IPS-NIHi7 (cell line): Measurements from ENCODE around the gene SCD5.
A peak's percentile ranks its signal among the peaks of the same experiment; 100 is the strongest.

ENCODE experiments used
- DNase-seq: peaks from one replicate; pipeline ENCODE4 v3.0.0; 2012; ENCODE audit warnings: mixed read lengths; ENCODE audit errors: extremely low spot score

Gene SCD5

GRCh38 chr4:82630079-82630478 is 168.5 kb downstream of the SCD5 start:
- DNase-seq, result no peak

DNA sequence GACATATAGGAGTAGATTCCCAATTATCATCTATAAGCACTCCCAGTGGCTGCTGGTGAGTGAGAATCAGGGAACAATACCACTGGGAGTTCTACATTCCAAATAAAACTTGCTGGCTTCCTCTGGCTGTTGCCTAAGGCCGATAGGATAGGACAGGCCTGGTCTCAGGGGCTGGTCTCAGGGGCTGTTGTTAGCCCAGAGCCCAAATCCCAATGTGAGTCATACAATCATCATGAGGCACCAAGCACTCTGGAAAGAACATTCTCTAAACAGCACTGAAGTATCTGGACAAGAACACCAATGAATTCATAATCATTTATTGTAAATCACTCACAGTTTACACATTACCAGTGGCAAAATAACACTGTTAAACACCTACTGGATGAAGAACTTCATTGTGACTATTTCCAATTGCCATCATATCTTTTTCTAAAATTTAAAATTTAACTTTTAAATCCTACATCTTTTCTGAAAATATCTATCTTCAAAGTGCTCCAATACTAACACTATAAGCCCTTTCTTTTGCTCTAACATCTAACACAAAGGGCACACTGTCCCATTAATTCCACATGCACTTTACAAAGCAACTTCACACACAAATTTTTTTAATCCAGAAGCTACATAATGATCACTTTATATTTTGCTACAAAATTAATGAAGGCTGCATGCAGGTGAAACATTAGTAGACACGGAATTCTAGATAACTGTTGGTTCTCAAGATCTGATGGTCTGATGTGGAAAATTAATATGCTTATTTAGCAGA is 169.2 kb downstream of the SCD5 start:
- peak; percentile 26 for DNase-seq

GRCh38 chr4:82626251-82626868 is 172.2 kb downstream of the SCD5 start:
- DNase-seq, result no peak

GRCh38 chr4:82624819-82625218 is 173.8 kb downstream of the SCD5 start:
- DNase-seq, result no peak

DNA sequence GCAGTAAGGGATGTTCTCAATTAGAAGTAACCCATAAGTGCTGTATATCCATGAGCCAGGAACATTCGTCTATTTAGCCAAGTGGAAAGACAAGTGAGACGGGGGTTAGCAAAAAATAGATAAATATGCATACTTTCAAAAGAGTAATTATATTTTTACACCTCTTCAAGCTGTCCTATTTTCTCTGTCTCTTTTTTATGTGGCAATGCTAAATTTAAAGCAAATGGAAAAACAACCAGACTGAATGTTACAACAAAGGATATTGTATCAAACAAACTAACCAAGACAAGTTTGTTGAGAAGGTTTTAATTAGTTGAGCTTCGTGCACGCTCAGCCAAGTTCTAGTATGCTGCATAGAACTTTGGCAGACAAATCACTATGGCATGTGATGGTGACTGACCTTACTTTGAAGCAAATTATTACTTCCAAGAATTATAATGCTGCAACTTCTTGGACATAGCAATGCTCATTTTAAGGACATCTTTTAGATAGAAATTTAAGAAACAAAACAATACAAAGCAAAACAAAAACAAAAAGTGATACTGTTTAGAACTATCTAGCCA is 175.4 kb downstream of the SCD5 start:
- no peak for DNase-seq

DNA sequence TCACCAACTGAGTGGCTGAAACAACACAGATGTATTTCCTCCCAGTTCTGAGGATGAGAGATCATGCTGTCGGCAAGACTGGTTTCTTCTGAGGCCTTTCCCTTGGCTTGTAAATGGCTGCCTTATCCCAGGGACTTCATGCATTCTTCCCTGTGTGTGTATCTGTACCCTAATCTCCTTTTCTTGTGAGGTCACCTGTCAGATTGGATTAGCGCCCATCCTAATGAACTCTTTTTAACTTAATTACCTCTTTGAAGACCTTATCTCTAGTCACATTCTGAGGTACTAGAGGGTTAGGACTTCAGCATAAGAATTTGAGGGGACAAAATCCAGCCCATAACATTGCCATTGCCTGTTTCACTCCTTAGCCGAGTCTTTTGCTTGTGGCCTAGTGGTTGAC is 177.3 kb downstream of the SCD5 start:
- no peak for DNase-seq

GRCh38 chr4:82620126-82620735 is 178.4 kb downstream of the SCD5 start:
- no peak for DNase-seq

DNA sequence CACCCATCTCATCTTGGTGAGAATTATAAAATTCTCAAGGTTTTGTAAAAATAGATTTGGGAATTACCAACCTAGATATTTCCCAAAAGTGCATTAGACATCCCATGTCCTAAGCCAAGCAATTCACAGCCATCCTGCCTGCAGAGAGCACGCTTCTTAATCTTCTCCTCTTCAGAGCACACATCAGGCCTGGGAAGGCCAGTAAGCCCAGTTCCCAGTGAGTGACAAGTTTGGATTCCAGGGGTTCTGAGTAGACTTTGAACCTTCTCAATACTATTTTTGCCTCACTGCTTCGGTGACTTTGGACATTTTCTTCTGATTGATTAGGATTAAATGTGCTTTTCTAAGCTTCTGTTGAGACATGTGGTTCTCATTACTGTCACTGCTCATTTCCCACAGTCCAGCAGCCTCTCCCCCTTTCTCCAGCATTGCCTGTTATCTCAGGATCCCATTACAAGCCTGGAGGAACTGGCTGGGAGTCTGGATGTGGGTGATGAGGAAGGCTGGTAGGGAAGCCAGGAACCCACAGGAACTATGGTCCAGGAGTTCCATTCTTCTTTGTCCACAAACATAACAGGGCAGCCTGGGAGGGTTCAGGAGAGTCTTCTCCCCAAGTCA is 180.4 kb downstream of the SCD5 start:
- no peak for DNase-seq

DNA sequence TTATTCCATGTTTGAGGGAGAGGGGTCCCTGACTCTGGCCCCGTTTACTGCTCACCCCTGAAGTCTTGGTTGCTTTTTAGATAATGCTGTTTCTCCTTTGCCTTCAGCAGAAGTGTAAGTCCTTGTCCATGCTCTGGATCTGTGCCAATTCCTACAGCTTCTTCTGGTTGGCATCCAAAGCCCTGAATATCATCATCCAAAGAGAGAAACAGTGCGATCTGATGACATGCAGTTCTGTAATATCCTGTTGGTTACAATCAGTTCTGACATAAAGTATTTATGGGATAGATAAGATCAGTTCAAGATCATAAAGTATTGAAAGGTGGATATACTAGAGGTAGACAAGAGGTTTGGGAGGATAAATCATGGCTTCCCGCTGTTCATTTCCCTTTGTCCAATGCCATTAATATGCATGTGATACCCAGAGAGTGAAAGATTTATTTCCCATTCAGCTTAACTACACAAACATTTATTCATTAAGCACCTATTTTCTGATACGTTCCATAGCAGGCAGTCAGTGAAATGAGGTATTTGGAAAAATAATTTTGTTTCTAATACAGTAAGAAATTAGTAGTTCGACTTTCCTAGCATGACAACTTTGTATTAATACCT is 183.7 kb downstream of the SCD5 start:
- no peak for DNase-seq

GRCh38 chr4:82613121-82613520 is 185.5 kb downstream of the SCD5 start:
- DNase-seq, result no peak

DNA sequence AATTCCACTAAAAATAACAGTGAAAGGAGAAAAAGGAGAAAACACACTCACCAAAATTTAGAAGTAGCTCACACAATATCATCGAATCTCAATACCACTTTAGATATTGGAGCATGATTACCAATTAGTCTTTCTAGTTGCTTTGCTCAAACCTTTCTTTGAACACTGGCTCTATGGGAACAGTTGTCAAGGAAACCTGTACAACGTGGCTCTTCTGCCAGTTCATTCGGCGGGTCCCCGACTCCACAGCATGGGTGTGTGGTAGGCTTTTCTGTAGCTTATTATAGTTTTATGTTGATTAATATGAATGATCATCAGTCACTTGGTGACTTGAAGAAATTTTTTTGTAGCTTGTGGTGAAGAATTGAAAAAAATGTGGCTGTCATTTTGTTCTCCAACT is 186.6 kb downstream of the SCD5 start:
- DNase-seq, result no peak

DNA sequence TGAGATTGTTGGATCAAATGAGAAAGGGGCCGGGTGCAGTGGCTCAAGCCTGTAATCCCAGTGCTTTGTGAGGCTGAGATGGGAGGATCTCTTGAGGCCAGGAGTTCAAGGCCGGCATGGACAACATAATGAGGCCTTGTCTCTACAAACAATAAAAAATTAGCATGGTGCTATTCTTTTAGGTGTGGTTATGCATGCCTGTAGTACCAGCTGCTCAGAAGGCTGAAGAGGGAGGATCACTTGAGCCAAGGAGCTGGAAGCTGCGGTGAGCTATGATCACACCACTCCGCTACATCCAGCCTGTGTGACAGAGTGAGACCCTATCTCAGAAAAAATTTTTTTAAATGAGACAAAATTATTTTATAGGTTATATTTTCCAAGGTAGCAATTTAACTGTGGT is 187.1 kb downstream of the SCD5 start:
- DNase-seq, result no peak

- DNase-seq, result no peak
Observed at GRCh38 chr4:82610041-82610440, 188.6 kb downstream of the SCD5 start.

GRCh38 chr4:82606622-82607021 is 192.0 kb downstream of the SCD5 start:
- no peak for DNase-seq

- no peak for DNase-seq
Observed at GRCh38 chr4:82604522-82604921, 194.1 kb downstream of the SCD5 start.

DNA sequence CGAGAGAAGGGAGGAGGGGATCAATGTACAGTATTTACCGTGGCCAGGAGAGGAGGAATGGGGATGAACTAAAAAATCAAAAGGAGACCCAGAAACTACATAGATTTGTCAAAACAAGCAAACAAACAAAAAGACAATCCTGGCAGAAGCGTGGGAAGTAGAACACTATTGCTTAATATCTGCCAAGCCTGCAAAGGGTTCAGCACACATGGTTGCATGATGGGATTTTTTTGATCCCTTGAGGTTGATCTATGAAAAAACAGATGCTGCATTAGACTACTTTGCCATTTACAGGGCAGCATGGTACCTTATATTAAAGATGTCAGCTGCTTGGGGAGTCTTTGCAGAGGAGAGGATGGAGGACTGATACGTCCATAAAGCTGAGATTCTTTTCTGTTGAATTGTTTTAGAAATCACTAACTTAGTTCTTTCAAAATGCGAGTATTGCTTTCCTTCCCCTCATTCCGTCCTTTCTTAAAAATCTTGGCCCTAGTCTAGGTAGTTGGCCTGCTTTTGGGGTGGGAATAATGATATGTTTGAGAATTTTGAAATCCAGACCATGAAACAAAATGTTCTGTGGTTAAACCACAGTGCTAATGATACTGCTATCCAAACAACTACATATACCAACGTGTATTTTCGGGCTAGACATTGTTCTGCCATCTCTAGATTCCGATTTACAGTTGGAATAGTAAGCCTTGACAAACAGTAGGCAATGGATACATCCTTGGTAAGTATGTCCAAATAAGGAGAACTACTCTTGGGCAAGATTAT is 197.2 kb downstream of the SCD5 start:
- DNase-seq, result no peak

- peak; percentile 81 for DNase-seq
Observed at GRCh38 chr4:82599336-82599735, 199.3 kb downstream of the SCD5 start.

GRCh38 chr4:82594456-82594855 is 204.1 kb downstream of the SCD5 start:
- DNase-seq, result no peak

GRCh38 chr4:82593411-82593810 is 205.2 kb downstream of the SCD5 start:
- no peak for DNase-seq

- no peak for DNase-seq
Observed at GRCh38 chr4:82592639-82593038, 206.0 kb downstream of the SCD5 start.

DNA sequence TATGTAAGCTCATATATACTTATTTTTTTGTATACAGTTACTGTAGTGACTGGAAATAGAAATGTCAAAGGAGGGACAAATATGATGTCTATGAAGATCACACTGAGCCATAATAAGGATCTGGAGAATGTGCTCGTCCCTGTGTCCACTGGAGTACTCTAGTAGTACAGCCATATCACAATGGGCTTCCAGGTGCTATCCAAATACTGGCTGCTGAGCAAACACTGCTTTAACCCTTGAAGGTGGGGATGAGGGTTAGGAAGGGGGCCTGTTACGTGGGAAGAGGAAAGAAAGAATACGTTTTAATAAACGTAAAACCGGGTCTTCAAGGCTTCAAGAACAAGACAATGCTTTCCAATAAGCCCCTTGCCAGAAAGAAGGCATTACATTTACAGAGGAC is 207.0 kb downstream of the SCD5 start:
- DNase-seq, result no peak
